Fibroblast of the aortic adventitia (primary cell): ENCODE results near the gene RTEL1. TPM values are rescaled to one million over a fixed set of nuclear protein-coding genes. Genes with fewer than 3 reads are reported as not detected.

ENCODE experiments used
- DNase-seq: peaks from one replicate; pipeline ENCODE4 v3.0.0-alpha.2; 2010; ENCODE audit warnings: low read depth
- H3K4me3 ChIP-seq: 2 replicates; pipeline ENCODE4 v1.5.1; 2011; ENCODE audit warnings: low read depth, mild to moderate bottlenecking, control low read depth, low read length, moderate library complexity
- total RNA-seq: library from RNA; depleted of rRNA; stranded (reverse); fragments of >200 nt; gene quantifications from 2 replicates; pipeline ENCODE4 v1.2.3, GENCODE V29; 2012; ENCODE audit warnings: low replicate concordance
- TF ChIP-seq, protein P1 (sequence below): IDR thresholded peaks from 2 replicates; pipeline ENCODE4 v1.5.1; 2011; ENCODE audit warnings: mild to moderate bottlenecking, low read length, control low read depth, inconsistent platforms; ENCODE audit not compliant: insufficient read depth

The RTEL1 gene
- total RNA-seq, 1 donor: 17.3 TPM

DNA sequence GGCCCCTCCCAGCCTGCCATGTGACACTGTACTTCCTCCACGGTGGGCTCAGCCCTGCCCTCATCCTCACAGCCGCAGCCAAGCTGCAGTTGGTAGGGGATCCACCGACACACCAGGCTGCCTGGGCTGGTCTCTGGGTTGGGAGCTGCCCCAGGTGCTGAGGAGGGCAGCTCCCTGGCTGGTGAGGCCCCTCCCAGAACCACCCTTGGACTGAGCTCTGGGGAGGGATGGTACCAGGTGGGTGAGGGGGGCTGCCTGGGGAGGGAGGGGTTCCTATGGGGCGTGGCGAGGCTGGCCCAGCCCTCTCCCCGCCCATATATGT lies 38.2 kb downstream of the RTEL1 start:
- TF ChIP-seq, protein P1, sequence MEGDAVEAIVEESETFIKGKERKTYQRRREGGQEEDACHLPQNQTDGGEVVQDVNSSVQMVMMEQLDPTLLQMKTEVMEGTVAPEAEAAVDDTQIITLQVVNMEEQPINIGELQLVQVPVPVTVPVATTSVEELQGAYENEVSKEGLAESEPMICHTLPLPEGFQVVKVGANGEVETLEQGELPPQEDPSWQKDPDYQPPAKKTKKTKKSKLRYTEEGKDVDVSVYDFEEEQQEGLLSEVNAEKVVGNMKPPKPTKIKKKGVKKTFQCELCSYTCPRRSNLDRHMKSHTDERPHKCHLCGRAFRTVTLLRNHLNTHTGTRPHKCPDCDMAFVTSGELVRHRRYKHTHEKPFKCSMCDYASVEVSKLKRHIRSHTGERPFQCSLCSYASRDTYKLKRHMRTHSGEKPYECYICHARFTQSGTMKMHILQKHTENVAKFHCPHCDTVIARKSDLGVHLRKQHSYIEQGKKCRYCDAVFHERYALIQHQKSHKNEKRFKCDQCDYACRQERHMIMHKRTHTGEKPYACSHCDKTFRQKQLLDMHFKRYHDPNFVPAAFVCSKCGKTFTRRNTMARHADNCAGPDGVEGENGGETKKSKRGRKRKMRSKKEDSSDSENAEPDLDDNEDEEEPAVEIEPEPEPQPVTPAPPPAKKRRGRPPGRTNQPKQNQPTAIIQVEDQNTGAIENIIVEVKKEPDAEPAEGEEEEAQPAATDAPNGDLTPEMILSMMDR: no peak
- no peak overlapping the region for H3K4me3 ChIP-seq
- DNase-seq: no peak

DNA sequence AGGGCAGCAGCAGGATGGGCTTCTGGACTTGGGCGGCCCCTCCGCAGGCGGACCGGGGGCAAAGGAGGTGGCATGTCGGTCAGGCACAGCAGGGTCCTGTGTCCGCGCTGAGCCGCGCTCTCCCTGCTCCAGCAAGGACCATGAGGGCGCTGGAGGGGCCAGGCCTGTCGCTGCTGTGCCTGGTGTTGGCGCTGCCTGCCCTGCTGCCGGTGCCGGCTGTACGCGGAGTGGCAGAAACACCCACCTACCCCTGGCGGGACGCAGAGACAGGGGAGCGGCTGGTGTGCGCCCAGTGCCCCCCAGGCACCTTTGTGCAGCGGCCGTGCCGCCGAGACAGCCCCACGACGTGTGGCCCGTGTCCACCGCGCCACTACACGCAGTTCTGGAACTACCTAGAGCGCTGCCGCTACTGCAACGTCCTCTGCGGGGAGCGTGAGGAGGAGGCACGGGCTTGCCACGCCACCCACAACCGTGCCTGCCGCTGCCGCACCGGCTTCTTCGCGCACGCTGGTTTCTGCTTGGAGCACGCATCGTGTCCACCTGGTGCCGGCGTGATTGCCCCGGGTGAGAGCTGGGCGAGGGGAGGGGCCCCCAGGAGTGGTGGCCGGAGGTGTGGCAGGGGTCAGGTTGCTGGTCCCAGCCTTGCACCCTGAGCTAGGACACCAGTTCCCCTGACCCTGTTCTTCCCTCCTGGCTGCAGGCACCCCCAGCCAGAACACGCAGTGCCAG lies 38.7 kb downstream of the RTEL1 start, which contains the start of gene TNFRSF6B:
TNFRSF6B (plus strand) TSS at position 25 of the 729 bp plus-strand sequence; CDS start at position 141, 116 bp downstream.
- TF ChIP-seq, protein P1: no peak
- DNase-seq: no peak
- no peak within 1 kb of the TSS for H3K4me3 ChIP-seq

DNA sequence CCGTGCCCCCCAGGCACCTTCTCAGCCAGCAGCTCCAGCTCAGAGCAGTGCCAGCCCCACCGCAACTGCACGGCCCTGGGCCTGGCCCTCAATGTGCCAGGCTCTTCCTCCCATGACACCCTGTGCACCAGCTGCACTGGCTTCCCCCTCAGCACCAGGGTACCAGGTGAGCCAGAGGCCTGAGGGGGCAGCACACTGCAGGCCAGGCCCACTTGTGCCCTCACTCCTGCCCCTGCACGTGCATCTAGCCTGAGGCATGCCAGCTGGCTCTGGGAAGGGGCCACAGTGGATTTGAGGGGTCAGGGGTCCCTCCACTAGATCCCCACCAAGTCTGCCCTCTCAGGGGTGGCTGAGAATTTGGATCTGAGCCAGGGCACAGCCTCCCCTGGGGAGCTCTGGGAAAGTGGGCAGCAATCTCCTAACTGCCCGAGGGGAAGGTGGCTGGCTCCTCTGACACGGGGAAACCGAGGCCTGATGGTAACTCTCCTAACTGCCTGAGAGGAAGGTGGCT lies 39.3 kb downstream of the RTEL1 start:
- DNase-seq: no peak
- TF ChIP-seq, protein P1: no peak
- H3K4me3 ChIP-seq: no peak overlapping the region

DNA sequence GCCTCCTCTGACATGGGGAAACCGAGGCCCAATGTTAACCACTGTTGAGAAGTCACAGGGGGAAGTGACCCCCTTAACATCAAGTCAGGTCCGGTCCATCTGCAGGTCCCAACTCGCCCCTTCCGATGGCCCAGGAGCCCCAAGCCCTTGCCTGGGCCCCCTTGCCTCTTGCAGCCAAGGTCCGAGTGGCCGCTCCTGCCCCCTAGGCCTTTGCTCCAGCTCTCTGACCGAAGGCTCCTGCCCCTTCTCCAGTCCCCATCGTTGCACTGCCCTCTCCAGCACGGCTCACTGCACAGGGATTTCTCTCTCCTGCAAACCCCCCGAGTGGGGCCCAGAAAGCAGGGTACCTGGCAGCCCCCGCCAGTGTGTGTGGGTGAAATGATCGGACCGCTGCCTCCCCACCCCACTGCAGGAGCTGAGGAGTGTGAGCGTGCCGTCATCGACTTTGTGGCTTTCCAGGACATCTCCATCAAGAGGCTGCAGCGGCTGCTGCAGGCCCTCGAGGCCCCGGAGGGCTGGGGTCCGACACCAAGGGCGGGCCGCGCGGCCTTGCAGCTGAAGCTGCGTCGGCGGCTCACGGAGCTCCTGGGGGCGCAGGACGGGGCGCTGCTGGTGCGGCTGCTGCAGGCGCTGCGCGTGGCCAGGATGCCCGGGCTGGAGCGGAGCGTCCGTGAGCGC lies 39.9 kb downstream of the RTEL1 start:
- no peak for DNase-seq
- TF ChIP-seq, protein P1: no peak
- H3K4me3 ChIP-seq: no peak overlapping the region

DNA sequence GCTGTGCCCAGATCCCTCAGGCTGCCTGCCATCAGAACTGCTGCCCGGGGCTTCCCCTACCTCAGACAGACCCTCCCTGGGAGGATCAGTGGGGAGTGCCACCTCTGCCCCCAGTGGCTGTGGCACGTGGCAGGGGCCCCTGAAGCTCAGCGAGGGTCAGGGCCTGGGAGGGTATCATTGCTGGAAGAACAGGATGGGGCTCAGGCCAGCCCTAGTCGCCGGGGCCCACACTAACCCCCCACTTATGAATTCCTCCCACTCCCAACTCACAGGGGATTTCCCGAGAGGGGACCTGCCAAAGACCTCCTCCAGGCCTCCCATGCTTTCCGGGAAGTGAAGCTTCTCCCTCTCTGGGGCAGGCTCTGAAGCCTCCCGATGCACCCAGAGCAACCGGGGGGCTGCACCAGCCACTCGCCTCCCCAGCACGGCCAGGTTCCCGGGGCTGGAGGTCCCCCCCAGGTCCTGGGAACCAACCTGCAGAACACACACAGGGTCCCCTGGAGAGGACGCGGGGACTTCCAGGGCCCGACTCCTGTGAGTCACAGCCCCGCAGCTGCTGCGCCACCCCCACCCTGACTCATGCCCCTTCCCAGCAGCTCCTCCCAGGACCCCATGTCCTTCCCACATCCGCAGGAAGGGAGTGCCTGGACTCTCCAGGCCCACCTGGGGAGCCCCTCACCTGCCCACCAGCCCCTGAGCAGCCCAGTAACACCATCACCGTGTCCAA lies 40.8 kb downstream of the RTEL1 start:
- TF ChIP-seq, protein P1: no peak
- peak; percentile 82 for DNase-seq
- H3K4me3 ChIP-seq: no peak overlapping the region

DNA sequence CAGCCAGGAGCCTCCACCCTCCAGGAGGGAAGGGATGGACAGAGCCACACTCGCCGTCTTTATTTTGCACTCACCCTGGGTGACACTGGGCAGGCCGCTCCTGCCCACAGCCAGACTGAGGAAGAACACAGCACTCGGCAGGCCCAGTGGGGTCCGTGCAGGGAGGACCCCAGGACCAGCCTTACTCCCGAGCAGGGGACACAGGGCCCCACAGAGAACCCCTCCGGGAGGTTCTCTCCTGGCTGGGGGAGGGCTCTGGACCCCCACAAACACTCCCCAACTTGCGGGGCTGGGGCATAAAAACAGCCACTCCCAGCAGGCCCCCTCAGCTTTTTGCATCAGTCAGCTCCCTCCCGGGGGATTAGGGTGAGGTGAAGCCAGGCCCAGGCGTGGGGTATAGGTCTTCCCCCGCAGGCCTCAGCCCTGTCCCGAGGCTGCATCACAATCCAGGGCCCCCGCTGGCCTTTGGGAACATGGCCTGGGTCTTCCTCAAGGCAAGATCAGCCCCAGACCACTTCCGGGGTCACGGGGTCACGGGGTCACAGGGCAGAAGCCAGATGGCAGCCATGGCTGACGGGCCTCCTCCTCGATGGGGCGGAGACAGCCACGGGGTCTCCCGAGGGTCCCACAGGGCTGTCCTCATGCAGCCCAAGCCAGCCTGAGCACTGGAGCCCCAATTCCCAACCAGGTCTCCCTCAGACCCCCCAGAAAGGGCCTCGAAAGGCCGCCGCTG lies 41.5 kb downstream of the RTEL1 start:
- TF ChIP-seq, protein P1: no peak
- DNase-seq: no peak
- no peak overlapping the region for H3K4me3 ChIP-seq
